PC-9 (cell line): ENCODE data around the gene PTEN. TPM values are rescaled to one million over a fixed set of nuclear protein-coding genes. Genes with fewer than 3 reads are reported as not detected.
"Not testable (repeated sequence)": the region's sequence is repeated elsewhere in the genome, so short reads cannot be mapped to it uniquely, and the experiment has no call there.

Experiments
- BruUV-seq: library from RNA; stranded (reverse); fragments of 400-500 nt; replicated peaks from 2 replicates; lab custom pipeline; 2021; lab: Mats Ljungman, UMichigan
- CTCF ChIA-PET: fragments of 300-600 bp; sonication (Branson Sonifier 250); formaldehyde crosslinking; loops from one replicate; lab custom pipeline; 2022; ENCODE audit warnings: antibody characterized with exemption; lab: Charles Lee
- POLR2A ChIA-PET: fragments of 300-600 bp; sonication (Branson Sonifier 250); formaldehyde crosslinking; loops from one replicate; lab custom pipeline; 2022; ENCODE audit warnings: antibody characterized with exemption; ENCODE audit not compliant: unreplicated experiment; lab: Charles Lee
- DNase-seq, 2 experiments: peaks; one replicate each; pipeline versions ENCODE4 v3.0.0 to v3.0.0-alpha.2; 2015 to 2022; ENCODE audit warnings: mixed read lengths in 1 of 2
- H2AFZ ChIP-seq: fragments of 200-600 bp; sonication (generic); 2 replicates; pipeline ENCODE4 v1.8.1; 2017; ENCODE audit warnings: antibody characterized with exemption
- H3F3A ChIP-seq: fragments of 200-600 bp; sonication (generic); 2 replicates; pipeline ENCODE4 v1.8.1; 2017; ENCODE audit warnings: antibody characterized with exemption, mild to moderate bottlenecking, low read depth; ENCODE audit not compliant: insufficient read depth
- H3K27ac ChIP-seq: fragments of 200-600 bp; sonication (generic); 2 replicates; pipeline ENCODE4 v1.6.1; 2016; ENCODE audit warnings: mixed run types
- H3K27me3 ChIP-seq: fragments of 200-600 bp; sonication (generic); 2 replicates; pipeline ENCODE4 v1.6.1; 2016; ENCODE audit warnings: low read depth, mixed run types; ENCODE audit not compliant: insufficient read depth
- H3K36me3 ChIP-seq: fragments of 200-600 bp; sonication (generic); 2 replicates; pipeline ENCODE4 v1.6.1; 2016; ENCODE audit warnings: low read depth, mixed run types
- H3K4me1 ChIP-seq: fragments of 200-600 bp; sonication (generic); replicated peaks from 2 replicates; pipeline ENCODE4 v1.6.1; 2016; ENCODE audit warnings: mixed run types; ENCODE audit not compliant: insufficient read depth
- H3K4me2 ChIP-seq: fragments of 200-600 bp; sonication (generic); 2 replicates; pipeline ENCODE4 v1.6.1; 2017; ENCODE audit warnings: mixed run types
- H3K4me3 ChIP-seq: fragments of 200-600 bp; sonication (generic); 2 replicates; pipeline ENCODE4 v1.6.1; 2016; ENCODE audit warnings: mixed run types
- H3K79me2 ChIP-seq: fragments of 200-600 bp; sonication (generic); 2 replicates; pipeline ENCODE4 v1.6.1; 2017; ENCODE audit warnings: low read depth, mixed run types
- H3K9me2 ChIP-seq: fragments of 200-600 bp; sonication (generic); 2 replicates; pipeline ENCODE4 v1.8.1; 2017; ENCODE audit warnings: mild to moderate bottlenecking; ENCODE audit not compliant: insufficient read depth
- H3K9me3 ChIP-seq: fragments of 200-600 bp; sonication (generic); 2 replicates; pipeline ENCODE4 v1.8.1; 2016; ENCODE audit warnings: low read depth; ENCODE audit not compliant: insufficient read depth
- H4K20me1 ChIP-seq: fragments of 200-600 bp; sonication (generic); 2 replicates; pipeline ENCODE4 v1.8.1; 2017; ENCODE audit not compliant: insufficient read depth
- CTCF ChIP-seq: fragments of 200-600 bp; sonication (generic); conservative IDR thresholded peaks from 2 replicates; pipeline ENCODE4 v1.6.1; 2017; ENCODE audit warnings: mixed run types, antibody characterized with exemption, mild to moderate bottlenecking, moderate library complexity
- EZH2 ChIP-seq: fragments of 200-600 bp; sonication (generic); IDR thresholded peaks from 2 replicates; pipeline ENCODE4 v1.8.0; 2017; ENCODE audit warnings: antibody characterized with exemption, low read depth
- intact Hi-C: fragments of 100-400 bp; cut with micrococcal nuclease; formaldehyde crosslinking; loops from one replicate; pipeline ENCODE4 v1.10.0; 2022; ENCODE audit not compliant: unreplicated experiment
- total RNA-seq: library from RNA; stranded (reverse); gene quantifications from 2 replicates; pipeline ENCODE4 v1.2.3, GENCODE V29; 2021

PTEN gene
- total RNA-seq, 1 experiment from 2014 or later, result 44.9 TPM

- no TSS peak for BruUV-seq
- H3K9me3 ChIP-seq, result no peaks in the 10 kb centered on the region
- peaks cover 5% of the 10 kb centered on the region; the same call in 1 of the 2 replicates for H3F3A ChIP-seq
- H3K4me1 ChIP-seq, result peaks cover 31% of the 10 kb centered on the region
- CTCF ChIA-PET, result interaction anchor here (0.6 to 2.0 kb wide), 2 partner anchors 27 to 1641 kb away, joined by 3 to 7 read pairs; partner anchors contain the start of gene ATAD1
- H3K79me2 ChIP-seq, result no peaks in the 10 kb centered on the region
- peak overlapping the region; percentile 36; the same call in 1 of the 2 replicates for H3K4me2 ChIP-seq
- no peaks in the 10 kb centered on the region for H3K36me3 ChIP-seq
- intact Hi-C loops, result no loop called here
- peak overlapping the region; percentile 45 for H3K27ac ChIP-seq
- DNase-seq, result peak in 1 of 2 experiments; percentile 71
- H3K4me3 ChIP-seq, result no peak overlapping the region
- no peak overlapping the region for H2AFZ ChIP-seq
- TF ChIP-seq CTCF (no peak), EZH2 (no peak)
- no peaks in the 10 kb centered on the region for H3K9me2 ChIP-seq
- POLR2A ChIA-PET, result interaction anchor here (1.0 kb wide), 1 partner anchor 17 kb away, joined by 7 read pairs; no protein-coding TSS in a partner anchor
- H4K20me1 ChIP-seq, result no peaks in the 10 kb centered on the region
- no peaks in the 10 kb centered on the region for H3K27me3 ChIP-seq
Measured at GRCh38 chr10:87844837-87845623, 18.4 kb upstream of the PTEN start.

- DNase-seq, result no peak
- Histone ChIP-seq H3K36me3 (no peaks in the 10 kb centered on the region), H3K4me1 (peaks cover 31% of the 10 kb centered on the region), H3F3A (peaks cover 5% of the 10 kb centered on the region; the same call in 1 of the 2 replicates), H3K27me3 (no peaks in the 10 kb centered on the region), H2AFZ (no peak overlapping the region), H3K79me2 (no peaks in the 10 kb centered on the region), H3K4me3 (no peak overlapping the region), H3K9me3 (no peaks in the 10 kb centered on the region), H4K20me1 (no peaks in the 10 kb centered on the region), H3K27ac (0 out of 2 replicates have a peak overlapping the region, but pooled peaks have one; percentile 29), H3K9me2 (no peaks in the 10 kb centered on the region), H3K4me2 (no peak overlapping the region)
- intact Hi-C loops, result no loop called here
- POLR2A ChIA-PET, result interaction anchor here (1.0 kb wide), 1 partner anchor 16 kb away, joined by 7 read pairs; no protein-coding TSS in a partner anchor
- CTCF ChIA-PET, result interaction anchor here (0.6 to 2.0 kb wide), 2 partner anchors 28 to 1641 kb away, joined by 3 to 7 read pairs; partner anchors contain the start of gene ATAD1
- TF ChIP-seq CTCF, result no peak
- TF ChIP-seq EZH2, result no peak
- no TSS peak for BruUV-seq
Measured at GRCh38 chr10:87845624-87845998, 17.8 kb upstream of the PTEN start.

- no peak overlapping the region for H3K4me2 ChIP-seq
- no peaks in the 10 kb centered on the region for H3K9me2 ChIP-seq
- POLR2A ChIA-PET, result interaction anchor here (1.0 kb wide), 1 partner anchor 16 kb away, joined by 7 read pairs; no protein-coding TSS in a partner anchor
- no peaks in the 10 kb centered on the region for H3K79me2 ChIP-seq
- no peak overlapping the region for H2AFZ ChIP-seq
- H3K27ac ChIP-seq, result 0 out of 2 replicates have a peak overlapping the region, but pooled peaks have one; percentile 29
- H3F3A ChIP-seq, result peaks cover 5% of the 10 kb centered on the region; the same call in 1 of the 2 replicates
- H3K36me3 ChIP-seq, result no peaks in the 10 kb centered on the region
- peak in 1 of 2 experiments; percentile 10 for DNase-seq
- H3K27me3 ChIP-seq, result no peaks in the 10 kb centered on the region
- H3K4me1 ChIP-seq, result peaks cover 31% of the 10 kb centered on the region
- H3K9me3 ChIP-seq, result no peaks in the 10 kb centered on the region
- CTCF ChIA-PET, result interaction anchor here (0.6 to 2.0 kb wide), 2 partner anchors 28 to 1640 kb away, joined by 3 to 7 read pairs; partner anchors contain the start of gene ATAD1
- TF ChIP-seq CTCF (no peak), EZH2 (no peak)
- BruUV-seq, result no TSS peak
- H4K20me1 ChIP-seq, result no peaks in the 10 kb centered on the region
- H3K4me3 ChIP-seq, result no peak overlapping the region
- intact Hi-C loops, result loop anchor here (2.0 kb wide), 1 partner anchor 17 kb away; the partner anchor contains the start of genes KLLN and PTEN
Measured at GRCh38 chr10:87846023-87846422, 17.4 kb upstream of the PTEN start.

GRCh38 chr10:87846711-87847110, 16.7 kb upstream of the PTEN start:
- not testable (repeated sequence) for H3K4me2 ChIP-seq, H3K9me3 ChIP-seq, H3F3A ChIP-seq, BruUV-seq, H3K27me3 ChIP-seq, H3K36me3 ChIP-seq, DNase-seq, H3K79me2 ChIP-seq, H3K27ac ChIP-seq, H3K9me2 ChIP-seq, H2AFZ ChIP-seq, H4K20me1 ChIP-seq, H3K4me3 ChIP-seq
- POLR2A ChIA-PET, result interaction anchor here (0.6 kb wide), 1 partner anchor 878 kb away, joined by 7 read pairs; no protein-coding TSS in a partner anchor
- H3K4me1 ChIP-seq, result peaks cover 29% of the 10 kb centered on the region
- intact Hi-C loops, result loop anchor here (2.0 kb wide), 1 partner anchor 16 kb away; the partner anchor contains the start of genes KLLN and PTEN
- CTCF ChIA-PET, result interaction anchor here (2.0 kb wide), 1 partner anchor 29 kb away, joined by 7 read pairs; the partner anchor contains the start of gene ATAD1
